Measurements from ENCODE around the gene RFX5.
A peak's percentile ranks its signal among the peaks of the same experiment; 100 is the strongest.

The RFX5 gene

GRCh38 chr1:151342569-151342968 is 4.5 kb downstream of the RFX5 start:
- no peak for DNase-seq (ENCODE audit: low read depth in 2 of 2)
- TF ChIP-seq, protein P1, sequence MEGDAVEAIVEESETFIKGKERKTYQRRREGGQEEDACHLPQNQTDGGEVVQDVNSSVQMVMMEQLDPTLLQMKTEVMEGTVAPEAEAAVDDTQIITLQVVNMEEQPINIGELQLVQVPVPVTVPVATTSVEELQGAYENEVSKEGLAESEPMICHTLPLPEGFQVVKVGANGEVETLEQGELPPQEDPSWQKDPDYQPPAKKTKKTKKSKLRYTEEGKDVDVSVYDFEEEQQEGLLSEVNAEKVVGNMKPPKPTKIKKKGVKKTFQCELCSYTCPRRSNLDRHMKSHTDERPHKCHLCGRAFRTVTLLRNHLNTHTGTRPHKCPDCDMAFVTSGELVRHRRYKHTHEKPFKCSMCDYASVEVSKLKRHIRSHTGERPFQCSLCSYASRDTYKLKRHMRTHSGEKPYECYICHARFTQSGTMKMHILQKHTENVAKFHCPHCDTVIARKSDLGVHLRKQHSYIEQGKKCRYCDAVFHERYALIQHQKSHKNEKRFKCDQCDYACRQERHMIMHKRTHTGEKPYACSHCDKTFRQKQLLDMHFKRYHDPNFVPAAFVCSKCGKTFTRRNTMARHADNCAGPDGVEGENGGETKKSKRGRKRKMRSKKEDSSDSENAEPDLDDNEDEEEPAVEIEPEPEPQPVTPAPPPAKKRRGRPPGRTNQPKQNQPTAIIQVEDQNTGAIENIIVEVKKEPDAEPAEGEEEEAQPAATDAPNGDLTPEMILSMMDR (IDR thresholded peaks at IDR 0.05; ENCODE audit: low read depth, low read length): no peak
- H3K4me3 ChIP-seq (replicated peaks in 1 of 2; ENCODE audit: low read depth in 2 of 2, low read length in 2 of 2): no peak overlapping the region

GRCh38 chr1:151342021-151342420 is 5.0 kb downstream of the RFX5 start:
- TF ChIP-seq, protein P1 (IDR thresholded peaks at IDR 0.05; ENCODE audit: low read depth, low read length): no peak
- DNase-seq (ENCODE audit: low read depth in 2 of 2): no peak
- no peak overlapping the region for H3K4me3 ChIP-seq (replicated peaks in 1 of 2; ENCODE audit: low read depth in 2 of 2, low read length in 2 of 2)

DNA sequence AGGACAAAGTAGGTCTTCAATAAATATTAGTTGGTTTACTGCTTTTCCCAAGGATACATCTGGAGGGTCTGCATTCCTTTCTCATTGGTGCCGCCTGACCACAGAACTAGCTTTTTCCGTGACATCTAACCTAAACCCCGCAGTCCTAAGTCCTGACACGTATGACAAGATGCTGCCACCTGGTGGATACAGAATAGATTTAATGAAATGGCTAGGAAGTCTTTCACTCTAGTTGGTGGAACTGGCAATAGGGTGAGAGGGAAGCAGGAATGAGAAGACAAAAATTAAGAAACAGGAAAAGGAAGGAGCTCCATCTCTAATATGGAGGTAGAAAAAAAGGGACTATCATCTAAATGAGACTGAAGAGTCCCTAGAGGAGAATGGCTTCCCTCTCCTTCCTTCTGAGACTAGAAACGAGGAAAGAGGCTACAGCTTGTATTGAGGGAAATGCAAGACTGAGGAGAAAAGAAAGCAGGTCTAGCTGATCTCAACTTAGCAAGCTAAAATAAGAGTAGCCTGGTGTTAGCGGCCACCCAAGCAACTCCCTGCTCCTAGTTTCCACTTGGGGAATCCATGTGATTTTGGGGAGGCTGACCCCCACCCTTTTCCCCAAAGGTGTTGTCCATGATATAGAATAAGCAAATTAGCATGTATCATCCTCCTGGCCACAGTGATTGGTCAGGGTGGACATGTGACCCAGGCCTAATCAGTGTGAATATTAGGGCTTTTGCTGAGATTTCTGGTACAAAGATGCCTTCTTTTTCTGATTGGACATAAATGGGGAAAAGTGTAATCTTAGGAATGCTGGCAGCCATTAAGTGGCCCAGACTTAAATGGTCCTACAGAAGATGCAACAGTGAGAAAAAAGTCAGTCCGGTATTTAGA is 5.9 kb downstream of the RFX5 start:
- DNase-seq (ENCODE audit: low read depth in 2 of 2): peak; percentile 89 to 92

GRCh38 chr1:151336556-151336955 is 10.5 kb downstream of the RFX5 start:
- DNase-seq (ENCODE audit: low read depth in 2 of 2): no peak
- H3K4me3 ChIP-seq (replicated peaks in 1 of 2; ENCODE audit: low read depth in 2 of 2, low read length in 2 of 2): no peak overlapping the region
- TF ChIP-seq, protein P1 (IDR thresholded peaks at IDR 0.05; ENCODE audit: low read depth, low read length): no peak

More for the DNA sequence above, 5.9 kb downstream of the RFX5 start:
- H3K4me3 ChIP-seq (replicated peaks in 1 of 2; ENCODE audit: low read depth in 2 of 2, low read length in 2 of 2): no peak overlapping the region
- TF ChIP-seq, protein P1 (IDR thresholded peaks at IDR 0.05; ENCODE audit: low read depth, low read length): peak; percentile 49

- H3K4me3 ChIP-seq (replicated peaks in 1 of 2; ENCODE audit: low read depth in 2 of 2, low read length in 2 of 2): no peak overlapping the region
- TF ChIP-seq, protein P1 (IDR thresholded peaks at IDR 0.05; ENCODE audit: low read depth, low read length): no peak
- no peak for DNase-seq (ENCODE audit: low read depth in 2 of 2)
These were observed 12.2 kb downstream of the RFX5 start for GRCh38 chr1:151334822-151335221.

GRCh38 chr1:151327903-151328674 is 19.0 kb downstream of the RFX5 start:
- TF ChIP-seq, protein P1 (IDR thresholded peaks at IDR 0.05; ENCODE audit: low read depth, low read length): no peak

More at GRCh38 chr1:151327903-151328674, 19.0 kb downstream of the RFX5 start:
- peak overlapping the region; percentile 51 to 79 for H3K4me3 ChIP-seq (replicated peaks in 1 of 2; ENCODE audit: low read depth in 2 of 2, low read length in 2 of 2)
- no peak for DNase-seq (ENCODE audit: low read depth in 2 of 2)

All from cardiac fibroblast (primary cell).